ENCODE measurements around the gene DDX10. TPM values are rescaled to one million over a fixed set of nuclear protein-coding genes. Genes with fewer than 3 reads are reported as not detected.

The DDX10 gene
- total and polyA plus RNA-seq, 2 experiments from 2014 or later = 32.4 to 37.8 TPM

GRCh38 chr11:108914981-108915380 is 250.1 kb downstream of the DDX10 start:
- Mint-ChIP-seq H3K27ac (peak overlapping the region; percentile 2; the same call in 1 of the 2 replicates), H3K4me1 (peaks cover 9% of the 10 kb centered on the region; the same call in 2 of the 3 replicates), H3K4me3 (no peak overlapping the region), H3K9me3 (no peaks in the 10 kb centered on the region), H3K36me3 (ENCODE audit: low read depth) (no peaks in the 10 kb centered on the region), H3K27me3 (ENCODE audit: insufficient read depth, low read depth, poor library complexity) (peaks cover 2% of the 10 kb centered on the region)
- Histone ChIP-seq H3K36me3 (ENCODE audit: insufficient read depth) (no peaks in the 10 kb centered on the region; the same call in 1 of the 2 replicates), H3K27me3 (ENCODE audit: insufficient read depth) (no peaks in the 10 kb centered on the region), H4K20me1 (replicated peaks; ENCODE audit: insufficient read depth) (no peaks in the 10 kb centered on the region), H3F3A (replicated peaks; ENCODE audit: low read depth) (no peaks in the 10 kb centered on the region), H3K4me3 (no peak overlapping the region), H3K9me2 (ENCODE audit: insufficient read depth) (no peaks in the 10 kb centered on the region), H3K4me2 (no peak overlapping the region), H3K4me1 (ENCODE audit: insufficient read depth) (no peaks in the 10 kb centered on the region), H3K79me2 (replicated peaks; ENCODE audit: insufficient read depth) (no peaks in the 10 kb centered on the region), H3K27ac (ENCODE audit: low read depth) (no peak overlapping the region), H2AFZ (no peak overlapping the region)
- TF ChIP-seq ZNF331 (CRISPR knock-in tag; IDR thresholded peaks at IDR 0.05; ENCODE audit: low read depth) = no peak
- no peak for TF ChIP-seq EZH2phosphoT487 (IDR thresholded peaks at IDR 0.05; ENCODE audit: unreplicated experiment)
- no peak for TF ChIP-seq NANOG (IDR thresholded peaks at IDR 0.05; ENCODE audit: borderline replicate concordance)
- TF ChIP-seq POLR2AphosphoS5 (IDR thresholded peaks at IDR 0.05; ENCODE audit: low read depth) = no peak
- TF ChIP-seq CTCF (conservative IDR thresholded peaks at IDR 0.05; ENCODE audit: low read depth in 2 of 2) = no peak
- ATAC-seq (no peak), DNase-seq (ENCODE audit: low spot score) (no peak)

GRCh38 chr11:108915666-108916065 is 250.8 kb downstream of the DDX10 start:
- Mint-ChIP-seq H3K27me3 (ENCODE audit: insufficient read depth, low read depth, poor library complexity) (no peaks in the 10 kb centered on the region), H3K36me3 (ENCODE audit: low read depth) (no peaks in the 10 kb centered on the region), H3K27ac (no peak overlapping the region), H3K4me3 (no peak overlapping the region), H3K9me3 (no peaks in the 10 kb centered on the region), H3K4me1 (peaks cover 9% of the 10 kb centered on the region; the same call in 2 of the 3 replicates)
- no peaks in the 10 kb centered on the region for H3K9me2 ChIP-seq (ENCODE audit: insufficient read depth)
- no peak for DNase-seq (ENCODE audit: low spot score)
- no peaks in the 10 kb centered on the region for H3K27me3 ChIP-seq (ENCODE audit: insufficient read depth)
- H3K36me3 ChIP-seq (ENCODE audit: insufficient read depth) = no peaks in the 10 kb centered on the region; the same call in 1 of the 2 replicates
- H3K4me2 ChIP-seq = no peak overlapping the region
- no peak overlapping the region for H3K4me3 ChIP-seq
- ATAC-seq = no peak
- H3F3A ChIP-seq (replicated peaks; ENCODE audit: low read depth) = no peaks in the 10 kb centered on the region
- H3K79me2 ChIP-seq (replicated peaks; ENCODE audit: insufficient read depth) = no peaks in the 10 kb centered on the region
- no peak overlapping the region for H2AFZ ChIP-seq
- no peaks in the 10 kb centered on the region for H3K4me1 ChIP-seq (ENCODE audit: insufficient read depth)
- no peaks in the 10 kb centered on the region for H4K20me1 ChIP-seq (replicated peaks; ENCODE audit: insufficient read depth)
- H3K27ac ChIP-seq (ENCODE audit: low read depth) = no peak overlapping the region
- no peak for TF ChIP-seq EZH2 (IDR thresholded peaks at IDR 0.05; ENCODE audit: low read depth, unreplicated experiment)
- TF ChIP-seq ZNF114 (CRISPR knock-in tag; IDR thresholded peaks at IDR 0.05) = no peak
- TF ChIP-seq REST (IDR thresholded peaks at IDR 0.05; ENCODE audit: unreplicated experiment) = no peak
- TF ChIP-seq CTCF (conservative IDR thresholded peaks at IDR 0.05; ENCODE audit: low read depth in 2 of 2) = no peak
- no peak for TF ChIP-seq ZNF331 (CRISPR knock-in tag; IDR thresholded peaks at IDR 0.05; ENCODE audit: low read depth)
- no peak for TF ChIP-seq EZH2phosphoT487 (IDR thresholded peaks at IDR 0.05; ENCODE audit: unreplicated experiment)
- TF ChIP-seq JUNB (IDR thresholded peaks at IDR 0.05; ENCODE audit: unreplicated experiment) = no peak
- TF ChIP-seq CREB1 (CRISPR knock-in tag; IDR thresholded peaks at IDR 0.05; ENCODE audit: low read depth) = no peak
